BJ (cell line): ENCODE results near the gene GPR3. TPM values are rescaled to one million over a fixed set of nuclear protein-coding genes. Genes with fewer than 3 reads are reported as not detected.
"Not testable (repeated sequence)": the region's sequence is repeated elsewhere in the genome, so short reads cannot be mapped to it uniquely, and the experiment has no call there.

Experiments used
- CTCF ChIA-PET: fragments of 350-600 bp; formaldehyde crosslinking; extraction: SDS; loops from one replicate; lab custom pipeline; 2021; ENCODE audit warnings: antibody characterized with exemption, inconsistent platforms; lab: Yijun Ruan, JAX
- POLR2A ChIA-PET: fragments of 300-600 bp; sonication (Branson Sonifier 250); formaldehyde crosslinking; extraction: SDS; loops from one replicate; lab custom pipeline; 2021; ENCODE audit warnings: antibody characterized with exemption; lab: Charles Lee
- DNase-seq: peaks from one replicate; pipeline ENCODE4 v3.0.0-alpha.2; 2011; ENCODE audit warnings: low read depth
- H3K27me3 ChIP-seq: 2 replicates; pipeline ENCODE4 v1.6.0; 2011; ENCODE audit warnings: low read length; ENCODE audit not compliant: control insufficient read depth, insufficient read depth
- H3K36me3 ChIP-seq: 2 replicates; pipeline ENCODE4 v1.5.1; 2011; ENCODE audit warnings: low read length; ENCODE audit not compliant: control insufficient read depth, insufficient read depth
- H3K4me3 ChIP-seq: 2 replicates; pipeline ENCODE4 v1.5.1; 2011; ENCODE audit warnings: low read depth, mild to moderate bottlenecking, control low read depth, low read length
- polyA plus RNA-seq: library from polyadenylated mRNA; depleted of rRNA; stranded (reverse); fragments of >200 nt; gene quantifications from 2 replicates; pipeline ENCODE4 v1.2.3, GENCODE V29; 2011
- TF ChIP-seq, protein P1 (sequence below): IDR thresholded peaks from 2 replicates; pipeline ENCODE4 v1.5.1; 2011; ENCODE audit warnings: low read depth, mild to moderate bottlenecking, control low read depth, inconsistent platforms, low read length, moderate library complexity; ENCODE audit not compliant: insufficient read depth

Gene GPR3
- polyA plus RNA-seq, 1 experiment, result 1.8 TPM

DNA sequence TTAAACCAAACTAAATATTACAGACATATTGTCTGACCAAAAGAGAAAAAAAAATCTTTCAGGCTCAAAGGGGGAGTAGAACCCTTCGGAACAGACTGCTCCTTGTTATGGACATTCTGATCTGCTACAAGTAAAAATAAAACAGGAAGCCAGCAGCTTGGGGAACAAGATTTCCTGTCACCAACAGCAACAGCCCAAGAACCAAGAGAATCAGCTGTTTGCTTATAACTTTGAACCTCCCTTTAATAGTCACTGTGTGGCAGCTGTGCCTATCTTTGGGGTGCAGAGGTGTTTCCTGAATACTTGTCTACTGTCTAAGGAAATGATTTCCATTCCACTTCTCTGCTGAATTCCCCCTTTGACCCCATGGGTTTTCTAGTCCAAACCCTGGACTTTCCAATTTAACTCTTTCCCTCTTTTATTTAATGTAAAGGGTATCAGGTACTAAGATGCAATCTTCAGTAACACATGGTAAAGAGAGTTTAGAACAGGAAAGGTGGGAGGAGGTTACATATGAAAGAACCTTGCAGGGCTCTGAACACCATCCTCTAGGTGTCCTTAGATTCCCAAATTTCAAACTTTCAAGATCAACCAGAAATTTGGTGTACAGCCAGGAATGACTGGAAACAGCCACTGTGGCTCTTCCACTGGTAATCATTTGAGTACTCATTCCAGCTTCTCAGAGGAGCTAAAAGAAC lies 38.6 kb downstream of the GPR3 start:
- ChIA-PET POLR2A (no interaction called here), CTCF (no interaction called here)
- Histone ChIP-seq H3K27me3 (no peaks in the 10 kb centered on the region), H3K4me3 (no peak overlapping the region), H3K36me3 (peaks cover 6% of the 10 kb centered on the region)
- DNase-seq, result no peak
- TF ChIP-seq, protein P1, sequence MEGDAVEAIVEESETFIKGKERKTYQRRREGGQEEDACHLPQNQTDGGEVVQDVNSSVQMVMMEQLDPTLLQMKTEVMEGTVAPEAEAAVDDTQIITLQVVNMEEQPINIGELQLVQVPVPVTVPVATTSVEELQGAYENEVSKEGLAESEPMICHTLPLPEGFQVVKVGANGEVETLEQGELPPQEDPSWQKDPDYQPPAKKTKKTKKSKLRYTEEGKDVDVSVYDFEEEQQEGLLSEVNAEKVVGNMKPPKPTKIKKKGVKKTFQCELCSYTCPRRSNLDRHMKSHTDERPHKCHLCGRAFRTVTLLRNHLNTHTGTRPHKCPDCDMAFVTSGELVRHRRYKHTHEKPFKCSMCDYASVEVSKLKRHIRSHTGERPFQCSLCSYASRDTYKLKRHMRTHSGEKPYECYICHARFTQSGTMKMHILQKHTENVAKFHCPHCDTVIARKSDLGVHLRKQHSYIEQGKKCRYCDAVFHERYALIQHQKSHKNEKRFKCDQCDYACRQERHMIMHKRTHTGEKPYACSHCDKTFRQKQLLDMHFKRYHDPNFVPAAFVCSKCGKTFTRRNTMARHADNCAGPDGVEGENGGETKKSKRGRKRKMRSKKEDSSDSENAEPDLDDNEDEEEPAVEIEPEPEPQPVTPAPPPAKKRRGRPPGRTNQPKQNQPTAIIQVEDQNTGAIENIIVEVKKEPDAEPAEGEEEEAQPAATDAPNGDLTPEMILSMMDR, result no peak

DNA sequence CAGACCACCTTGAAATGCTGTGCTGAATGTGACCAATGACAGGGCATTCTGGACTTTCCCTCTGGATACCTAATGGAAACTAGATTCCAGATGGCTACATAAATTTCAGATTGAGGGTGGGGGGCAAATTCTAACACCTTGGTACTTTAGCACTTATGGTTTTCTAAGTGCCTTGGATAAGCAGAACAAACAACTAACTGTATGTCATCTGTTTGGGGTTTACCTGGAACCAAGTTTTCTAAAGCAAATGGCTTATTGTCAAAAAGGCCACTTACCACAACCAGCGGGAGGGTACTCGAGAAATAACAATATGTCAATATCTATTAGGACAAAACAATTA lies 39.1 kb downstream of the GPR3 start:
- TF ChIP-seq, protein P1, result no peak
- ChIA-PET CTCF (no interaction called here), POLR2A (no interaction called here)
- Histone ChIP-seq H3K27me3 (no peaks in the 10 kb centered on the region), H3K36me3 (peaks cover 6% of the 10 kb centered on the region), H3K4me3 (no peak overlapping the region)
- DNase-seq, result no peak

- CTCF ChIA-PET, result interaction anchor here (0.6 to 0.7 kb wide), 2 partner anchors 29 to 126 kb away, joined by 3 read pairs; no protein-coding TSS in a partner anchor
- H3K36me3 ChIP-seq, POLR2A ChIA-PET, DNase-seq, H3K27me3 ChIP-seq, H3K4me3 ChIP-seq: not testable (repeated sequence)
Observed at GRCh38 chr1:27432725-27433124, 40.3 kb downstream of the GPR3 start.

- POLR2A ChIA-PET, result no interaction called here
- CTCF ChIA-PET, result no interaction called here
- Histone ChIP-seq H3K36me3 (no peaks in the 10 kb centered on the region), H3K27me3 (no peaks in the 10 kb centered on the region), H3K4me3 (no peak overlapping the region)
- TF ChIP-seq, protein P1, result no peak
- DNase-seq, result no peak
Observed at GRCh38 chr1:27433706-27434105, 41.3 kb downstream of the GPR3 start.

GRCh38 chr1:27435566-27436203 lies 43.3 kb downstream of the GPR3 start:
- no peaks in the 10 kb centered on the region for H3K36me3 ChIP-seq
- TF ChIP-seq, protein P1, result no peak
- CTCF ChIA-PET, result interaction anchor here (0.8 to 2.8 kb wide), 4 partner anchors 11 to 234 kb away, joined by 3 to 11 read pairs (median 4); no protein-coding TSS in a partner anchor
- H3K4me3 ChIP-seq, result no peak overlapping the region
- POLR2A ChIA-PET, result no interaction called here
- DNase-seq, result no peak
- H3K27me3 ChIP-seq, result no peaks in the 10 kb centered on the region
